ENCODE data around the gene IBA57. TPM values are rescaled to one million over a fixed set of nuclear protein-coding genes. Genes with fewer than 3 reads are reported as not detected.
A peak's percentile ranks its signal among the peaks of the same experiment; 100 is the strongest.

Gene IBA57
- total RNA-seq, 4 donors from 2014 or later: 8.2 to 11.8 (median 10.3) TPM

- H3K27ac ChIP-seq: no peak overlapping the region
- DNase-seq: peak in 1 of 3 donors; percentile 45
- H3K4me1 ChIP-seq: peaks cover 0 to 8% (median 0%) of the 10 kb centered on the region in 4 donors
- no peak overlapping the region for H3K4me3 ChIP-seq
- TF ChIP-seq POLR2A (IDR thresholded peaks at IDR 0.05): no peak
- TF ChIP-seq CTCF (IDR thresholded peaks at IDR 0.05): no peak
- H3K36me3 ChIP-seq: no peaks in the 10 kb centered on the region
- H3K9me3 ChIP-seq: no peaks in the 10 kb centered on the region
- H3K27me3 ChIP-seq: no peaks in the 10 kb centered on the region
These were observed 9.1 kb upstream of the IBA57 start for GRCh38 chr1:228156515-228156881.

- TF ChIP-seq CTCF (IDR thresholded peaks at IDR 0.05) (no peak), POLR2A (IDR thresholded peaks at IDR 0.05) (no peak)
- peaks cover 0 to 12% (median 0%) of the 10 kb centered on the region in 4 donors for H3K4me1 ChIP-seq
- H3K27ac ChIP-seq: no peak overlapping the region
- no peaks in the 10 kb centered on the region for H3K9me3 ChIP-seq
- no peak for DNase-seq
- no peaks in the 10 kb centered on the region for H3K27me3 ChIP-seq
- H3K36me3 ChIP-seq: no peaks in the 10 kb centered on the region
- no peak overlapping the region for H3K4me3 ChIP-seq
These were observed 8.5 kb upstream of the IBA57 start for GRCh38 chr1:228156941-228157728.

GRCh38 chr1:228157729-228158126 lies 7.9 kb upstream of the IBA57 start:
- Histone ChIP-seq H3K4me1 (peaks cover 0 to 16% (median 0%) of the 10 kb centered on the region in 4 donors), H3K9me3 (no peaks in the 10 kb centered on the region), H3K36me3 (no peaks in the 10 kb centered on the region), H3K27me3 (no peaks in the 10 kb centered on the region), H3K4me3 (no peak overlapping the region), H3K27ac (no peak overlapping the region)
- DNase-seq: peak in 1 of 3 donors; percentile 36
- TF ChIP-seq CTCF (IDR thresholded peaks at IDR 0.05): no peak
- TF ChIP-seq POLR2A (IDR thresholded peaks at IDR 0.05): no peak

- no peak for TF ChIP-seq POLR2A (IDR thresholded peaks at IDR 0.05)
- TF ChIP-seq CTCF (IDR thresholded peaks at IDR 0.05): no peak
- H3K4me1 ChIP-seq: peaks cover 0 to 22% (median 0%) of the 10 kb centered on the region in 4 donors
- H3K36me3 ChIP-seq: no peaks in the 10 kb centered on the region
- no peak overlapping the region for H3K27ac ChIP-seq
- H3K9me3 ChIP-seq: no peaks in the 10 kb centered on the region
- peak in 1 of 3 donors; percentile 39 for DNase-seq
- no peaks in the 10 kb centered on the region for H3K27me3 ChIP-seq
- no peak overlapping the region for H3K4me3 ChIP-seq
These were observed 7.2 kb upstream of the IBA57 start for GRCh38 chr1:228158151-228159007.

GRCh38 chr1:228159008-228159665 lies 6.5 kb upstream of the IBA57 start:
- Histone ChIP-seq H3K27ac (no peak overlapping the region), H3K4me1 (peaks cover 0 to 23% (median 0%) of the 10 kb centered on the region in 4 donors), H3K9me3 (no peaks in the 10 kb centered on the region), H3K27me3 (no peaks in the 10 kb centered on the region), H3K4me3 (no peak overlapping the region), H3K36me3 (no peaks in the 10 kb centered on the region)
- DNase-seq: no peak
- TF ChIP-seq POLR2A (IDR thresholded peaks at IDR 0.05) (no peak), CTCF (IDR thresholded peaks at IDR 0.05) (no peak)

All from Peyer's patch (tissue), 4 donors.